H1 (cell line): ENCODE measurements around the gene ZNF813. TPM values are rescaled to one million over a fixed set of nuclear protein-coding genes. Genes with fewer than 3 reads are reported as not detected.

Experiments used
- BCL11A ChIP-seq, 2 experiments: IDR thresholded peaks; one replicate each; pipeline ENCODE4 v1.6.1; 2011; ENCODE audit warnings: low read depth in 2 of 2, low read length in 2 of 2, mild to moderate bottlenecking in 2 of 2
- BRCA1 ChIP-seq: IDR thresholded peaks from 2 replicates; pipeline ENCODE4 v1.6.1; 2012; ENCODE audit warnings: low read depth, low read length, improper control_type of control experiment
- HDAC6 ChIP-seq: IDR thresholded peaks from one replicate; pipeline ENCODE4 v1.7.1; 2012; ENCODE audit warnings: low read depth, mild to moderate bottlenecking, inconsistent platforms, low read length, moderate library complexity
- SIN3A ChIP-seq, 2 experiments: IDR thresholded peaks in 1 of 2; conservative IDR thresholded peaks in 1 of 2; 2 replicates each; pipeline ENCODE4 v1.6.1; 2011 to 2012; ENCODE audit warnings: low read length in 2 of 2, improper control_type of control experiment in 1 of 2, low read depth in 1 of 2, mild to moderate bottlenecking in 1 of 2
- polyA plus RNA-seq, 7 experiments: library from polyadenylated mRNA; depleted of rRNA in 3 of 7; stranded (reverse) in 5 of 7; unstranded in 2 of 7; fragments of >200 nt in 5 of 7; fragments of 200-250 nt in 2 of 7; gene quantifications; 1 replicate in 5 of 7; 2 replicates in 1 of 7; 4 replicates in 1 of 7; pipeline versions ENCODE4 v1.2.1 to v1.2.3, GENCODE V29; 2011 to 2013; ENCODE audit warnings: missing spikeins in 2 of 7, mixed read lengths in 2 of 7
- total RNA-seq: library from RNA; stranded (reverse); fragmentation: NEBNext Ultra II Directional; extraction: Animal tissue kit (Norgen Biotek cat#: 25700); gene quantifications from 2 replicates; pipeline ENCODE4 v1.2.1, GENCODE V29; 2021

The ZNF813 gene
- total and polyA plus RNA-seq, 2 of the 8 experiments (the other 6 are each of a cell fraction or from before 2014, with no cell fraction given) = 2.9 to 22.1 TPM

DNA sequence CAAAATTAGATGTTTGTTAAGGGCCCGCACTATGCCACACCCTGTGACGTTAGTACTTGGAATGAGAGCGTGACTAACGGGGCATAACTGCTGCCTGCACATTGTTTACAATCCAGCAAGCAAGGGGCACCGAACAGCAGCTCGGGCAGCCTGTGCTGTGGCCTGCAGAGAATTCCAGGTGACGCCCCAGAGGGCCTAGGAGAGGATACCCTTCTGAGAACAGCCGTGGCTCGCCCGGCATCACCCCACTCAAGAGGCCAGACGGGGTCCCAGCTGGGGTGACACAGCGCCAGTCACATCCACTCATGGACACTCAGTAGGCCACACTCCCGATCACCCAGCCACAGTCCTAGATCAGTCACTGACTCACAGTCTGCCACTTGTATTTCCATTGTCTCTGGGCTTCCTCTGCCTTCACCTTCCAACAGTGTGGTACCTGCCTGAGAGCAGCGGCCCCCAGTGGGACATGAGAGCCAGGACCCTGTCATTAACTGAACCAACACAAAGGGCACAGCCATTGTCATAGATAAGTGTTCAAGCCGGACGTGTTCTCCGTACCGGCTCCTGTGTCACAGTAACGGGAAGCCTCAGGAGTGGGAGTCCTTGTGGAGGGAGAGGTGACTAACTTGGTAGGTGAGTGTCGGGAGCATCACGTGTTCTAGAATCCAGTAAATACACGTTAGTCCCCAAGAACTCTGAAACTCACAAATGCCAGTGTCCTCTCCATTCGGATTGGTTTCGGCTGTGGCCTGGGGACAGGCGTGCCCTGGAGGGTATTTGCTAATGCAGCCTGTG lies 77.9 kb downstream of the ZNF813 start (continued):
- TF ChIP-seq SIN3A (conservative IDR thresholded peaks at IDR 0.05 in 1 of 2, IDR thresholded peaks at IDR 0.05 in 1 of 2; ENCODE audit: low read depth in 1 of 2, low read length in 2 of 2) (no peak), HDAC6 (no peak), BRCA1 (no peak), BCL11A (IDR thresholded peaks at IDR 0.05; ENCODE audit: low read depth in 2 of 2, low read length in 2 of 2) (no peak)

Other genes with a start within 250 kb of the ZNF813 start
- gene ZNF677, start 212.9 kb upstream of the ZNF813 start, total RNA-seq = 28.0 and 29.6 TPM in 2 replicates
- 26.6 and 37.0 TPM in 2 replicates for gene ZNF677, start 212.9 kb upstream of the ZNF813 start, polyA plus RNA-seq (2011; rRNA removed)
- not detected in 2 replicates for gene VN1R2, start 209.4 kb upstream of the ZNF813 start, total RNA-seq
- 0.06 TPM in 1 of 2 replicates, not detected in the other for gene VN1R2, start 209.4 kb upstream of the ZNF813 start, polyA plus RNA-seq (2011; rRNA removed)
- gene VN1R4, start 200.0 kb upstream of the ZNF813 start, total RNA-seq = not detected in 2 replicates
- gene VN1R4, start 200.0 kb upstream of the ZNF813 start, polyA plus RNA-seq (2011; rRNA removed) = not detected in 2 replicates
- gene ZNF845, start 134.0 kb upstream of the ZNF813 start, total RNA-seq = 20.8 and 22.5 TPM in 2 replicates
- 2.4 and 3.6 TPM in 2 replicates for gene ZNF845, start 134.0 kb upstream of the ZNF813 start, polyA plus RNA-seq (2011; rRNA removed)
- gene ZNF525, start 102.0 kb upstream of the ZNF813 start, total RNA-seq = 58.0 and 63.4 TPM in 2 replicates
- gene ZNF525, start 102.0 kb upstream of the ZNF813 start, polyA plus RNA-seq (2011; rRNA removed) = 5.1 and 8.2 TPM in 2 replicates
- 21.0 and 22.3 TPM in 2 replicates for gene ZNF765, start 72.6 kb upstream of the ZNF813 start, total RNA-seq
- 4.5 and 5.4 TPM in 2 replicates for gene ZNF765, start 72.6 kb upstream of the ZNF813 start, polyA plus RNA-seq (2011; rRNA removed)
- 24.2 and 25.1 TPM in 2 replicates for gene ZNF761, start 35.7 kb upstream of the ZNF813 start, total RNA-seq
- gene ZNF761, start 35.7 kb upstream of the ZNF813 start, polyA plus RNA-seq (2011; rRNA removed) = 10.8 and 11.1 TPM in 2 replicates
- 36.7 and 44.1 TPM in 2 replicates for gene ZNF331, start 70.4 kb downstream of the ZNF813 start, total RNA-seq
- 30.0 and 43.7 TPM in 2 replicates for gene ZNF331, start 70.4 kb downstream of the ZNF813 start, polyA plus RNA-seq (2011; rRNA removed)
- not detected in 2 replicates for gene DPRX, start 164.3 kb downstream of the ZNF813 start, total RNA-seq
- gene DPRX, start 164.3 kb downstream of the ZNF813 start, polyA plus RNA-seq (2011; rRNA removed) = not detected in 2 replicates